Mucosa of rectum (tissue), 2 donors: ENCODE data around the gene DDR1.
"Not testable (repeated sequence)": the region's sequence is repeated elsewhere in the genome, so short reads cannot be mapped to it uniquely, and the experiment has no call there.

Source experiments
- H3K27ac ChIP-seq, 2 donors: one replicate each; pipeline ENCODE4 v1.7.0; 2013; ENCODE audit warnings: inconsistent platforms in 2 of 2, low read depth in 2 of 2, low read length in 2 of 2
- H3K27me3 ChIP-seq, 2 donors: one replicate each; pipeline ENCODE4 v1.7.0; 2013; ENCODE audit warnings: low read length in 2 of 2; ENCODE audit not compliant: control insufficient read depth in 2 of 2, insufficient read depth in 2 of 2
- H3K36me3 ChIP-seq, 2 donors: one replicate each; pipeline ENCODE4 v1.7.0; 2013; ENCODE audit warnings: low read length in 2 of 2; ENCODE audit not compliant: control insufficient read depth in 2 of 2, insufficient read depth in 2 of 2
- H3K4me1 ChIP-seq, 2 donors: one replicate each; pipeline ENCODE4 v1.7.0; 2013; ENCODE audit warnings: low read length in 2 of 2, mild to moderate bottlenecking in 1 of 2; ENCODE audit not compliant: control insufficient read depth in 2 of 2, insufficient read depth in 2 of 2
- H3K4me3 ChIP-seq, 2 donors: one replicate each; pipeline ENCODE4 v1.7.0; 2013; ENCODE audit warnings: low read length in 2 of 2
- H3K9ac ChIP-seq, 2 donors: one replicate each; pipeline ENCODE4 v1.7.0; 2013; ENCODE audit warnings: low read length in 2 of 2, low read depth in 1 of 2, mild to moderate bottlenecking in 1 of 2
- H3K9me3 ChIP-seq, 2 donors: one replicate each; pipeline ENCODE4 v1.7.0; 2013; ENCODE audit warnings: low read length in 2 of 2; ENCODE audit not compliant: control insufficient read depth in 2 of 2
- donor health status: healthy.
- donor health status: Normal muscosa, but diverticular disease.

Gene DDR1

GRCh38 chr6:30915591-30915946 lies 31.2 kb downstream of the DDR1 start:
- Histone ChIP-seq H3K4me3 (peak overlapping the region in 1 of 2 donors; percentile 91), H3K27ac (no peak overlapping the region), H3K27me3 (no peaks in the 10 kb centered on the region), H3K4me1 (peaks cover 18 to 22% of the 10 kb centered on the region in 2 donors), H3K9ac (peak overlapping the region in 1 of 2 donors; percentile 85), H3K9me3 (no peaks in the 10 kb centered on the region), H3K36me3 (peaks cover 24 to 42% of the 10 kb centered on the region in 2 donors)

GRCh38 chr6:30917041-30917440 lies 32.7 kb downstream of the DDR1 start:
- Histone ChIP-seq H3K27ac (no peak overlapping the region), H3K9me3 (no peaks in the 10 kb centered on the region), H3K4me1 (peaks cover 18 to 22% of the 10 kb centered on the region in 2 donors), H3K9ac (no peak overlapping the region), H3K27me3 (no peaks in the 10 kb centered on the region), H3K36me3 (peaks cover 31 to 48% of the 10 kb centered on the region in 2 donors), H3K4me3 (no peak overlapping the region)

GRCh38 chr6:30917487-30917886 lies 33.2 kb downstream of the DDR1 start:
- Histone ChIP-seq H3K4me1 (peaks cover 18 to 22% of the 10 kb centered on the region in 2 donors), H3K9ac (no peak overlapping the region), H3K4me3 (no peak overlapping the region), H3K27ac (no peak overlapping the region), H3K9me3 (no peaks in the 10 kb centered on the region), H3K27me3 (no peaks in the 10 kb centered on the region), H3K36me3 (peaks cover 32 to 48% of the 10 kb centered on the region in 2 donors)

- Histone ChIP-seq H3K9ac (no peak overlapping the region), H3K4me1 (peaks cover 15% of the 10 kb centered on the region in 2 donors), H3K4me3 (no peak overlapping the region), H3K36me3 (peaks cover 43 to 60% of the 10 kb centered on the region in 2 donors), H3K9me3 (no peaks in the 10 kb centered on the region), H3K27me3 (no peaks in the 10 kb centered on the region), H3K27ac (no peak overlapping the region)
Observed at GRCh38 chr6:30918670-30919069, 34.4 kb downstream of the DDR1 start.

GRCh38 chr6:30922447-30922852 lies 38.1 kb downstream of the DDR1 start:
- H3K36me3 ChIP-seq, result peaks cover 57 to 65% of the 10 kb centered on the region in 2 donors
- no peaks in the 10 kb centered on the region for H3K9me3 ChIP-seq
- no peaks in the 10 kb centered on the region for H3K4me1 ChIP-seq
- no peak overlapping the region for H3K9ac ChIP-seq
- H3K27me3 ChIP-seq, result no peaks in the 10 kb centered on the region
- H3K27ac ChIP-seq, result no peak overlapping the region
- no peak overlapping the region for H3K4me3 ChIP-seq

GRCh38 chr6:30924040-30924627 lies 39.8 kb downstream of the DDR1 start:
- not testable (repeated sequence) for H3K9me3 ChIP-seq, H3K27me3 ChIP-seq, H3K4me1 ChIP-seq, H3K4me3 ChIP-seq, H3K9ac ChIP-seq, H3K27ac ChIP-seq
- peaks cover 56 to 57% of the 10 kb centered on the region in 2 donors for H3K36me3 ChIP-seq

- H3K36me3 ChIP-seq, result peaks cover 33% of the 10 kb centered on the region in 2 donors
- peaks cover 0 to 3% of the 10 kb centered on the region in 2 donors for H3K9me3 ChIP-seq
- H3K27me3 ChIP-seq, result no peaks in the 10 kb centered on the region
- no peak overlapping the region for H3K4me3 ChIP-seq
- no peaks in the 10 kb centered on the region for H3K4me1 ChIP-seq
- H3K9ac ChIP-seq, result no peak overlapping the region
- no peak overlapping the region for H3K27ac ChIP-seq
Observed at GRCh38 chr6:30926644-30927043, 42.3 kb downstream of the DDR1 start.

- not testable (repeated sequence) for H3K9ac ChIP-seq, H3K4me1 ChIP-seq, H3K9me3 ChIP-seq, H3K4me3 ChIP-seq, H3K27ac ChIP-seq, H3K27me3 ChIP-seq
- H3K36me3 ChIP-seq, result peaks cover 29% of the 10 kb centered on the region in 2 donors
Observed at GRCh38 chr6:30927080-30927479, 42.8 kb downstream of the DDR1 start.

- Histone ChIP-seq H3K4me1 (no peaks in the 10 kb centered on the region), H3K27me3 (no peaks in the 10 kb centered on the region), H3K36me3 (peaks cover 13 to 14% of the 10 kb centered on the region in 2 donors), H3K4me3 (no peak overlapping the region), H3K9ac (no peak overlapping the region), H3K9me3 (peaks cover 0 to 3% of the 10 kb centered on the region in 2 donors), H3K27ac (no peak overlapping the region)
Observed at GRCh38 chr6:30928677-30929076, 44.4 kb downstream of the DDR1 start.

GRCh38 chr6:30930506-30930905 lies 46.2 kb downstream of the DDR1 start:
- no peak overlapping the region for H3K27ac ChIP-seq

More at GRCh38 chr6:30930506-30930905, 46.2 kb downstream of the DDR1 start:
- Histone ChIP-seq H3K9me3 (peaks cover 0 to 3% of the 10 kb centered on the region in 2 donors), H3K4me1 (no peaks in the 10 kb centered on the region), H3K36me3 (peaks cover 12 to 14% of the 10 kb centered on the region in 2 donors), H3K9ac (no peak overlapping the region), H3K27me3 (no peaks in the 10 kb centered on the region), H3K4me3 (no peak overlapping the region)
